HG02610 (cell line): Measurements from ENCODE around the gene MED4.

Experiments
- ATAC-seq: cut with Tn5 transposase; IDR thresholded peaks from one replicate; pipeline ENCODE4 v1.9.1; 2021; ENCODE audit warnings: mild to moderate bottlenecking, moderate library complexity; ENCODE audit not compliant: unreplicated experiment

MED4 gene

GRCh38 chr13:48038761-48039160 lies 56.1 kb downstream of the MED4 start:
- ATAC-seq: no peak

GRCh38 chr13:48037346-48038173 lies 57.3 kb downstream of the MED4 start, which contains the start of gene NUDT15:
TSS of gene NUDT15 (plus strand) at chr13:48037726. CDS start at chr13:48037747, 21 bp downstream.
- ATAC-seq: peak; percentile 93

DNA sequence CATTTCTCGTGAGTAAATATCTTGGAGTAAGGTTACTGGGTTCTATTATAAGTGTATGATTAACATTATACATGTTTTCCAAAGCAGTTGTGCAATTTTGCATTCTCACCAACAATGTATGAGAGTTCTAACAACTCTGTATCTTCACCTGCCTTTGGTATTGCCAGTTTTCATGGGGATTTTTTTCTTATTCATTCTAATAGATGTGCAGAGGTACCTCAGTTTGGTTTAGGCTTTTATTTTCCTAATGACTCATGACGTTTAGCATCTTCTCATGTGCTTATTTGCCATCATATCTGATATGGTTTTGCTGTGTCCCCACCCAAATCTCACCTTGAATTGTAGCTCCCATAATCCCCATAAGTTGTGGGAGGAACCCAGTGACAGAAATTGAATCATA lies 65.0 kb downstream of the MED4 start:
- no peak for ATAC-seq

DNA sequence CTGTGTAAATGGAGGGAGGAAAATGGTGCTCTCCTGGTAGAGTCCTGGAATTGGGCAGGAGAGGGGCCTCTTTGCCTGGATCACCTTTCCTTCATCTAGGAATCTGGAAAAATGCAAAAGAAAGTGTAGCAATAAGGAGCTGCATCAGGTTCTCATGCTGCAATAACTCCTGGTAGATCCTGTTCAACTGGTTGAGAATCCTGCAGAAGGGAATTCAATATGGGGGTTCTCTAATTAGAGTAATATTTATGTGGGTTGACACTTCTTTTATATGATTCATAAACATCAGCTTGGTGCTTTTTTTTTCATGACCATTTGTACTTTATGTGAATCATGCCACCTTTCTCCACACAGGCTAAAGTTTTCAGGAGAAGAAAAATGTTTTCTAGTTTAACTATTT lies 66.8 kb downstream of the MED4 start:
- no peak for ATAC-seq
